Stimulated activated effector memory CD8-positive, alpha-beta T cell treated with anti-CD3 and anti-CD28 coated beads, Interleukin-12 subunit alpha, Interleukin-12 subunit beta, amount 100 ng/mL, for 72 hours (primary cell): Measurements from ENCODE around the gene RACGAP1.

Source experiments
- ATAC-seq: fragments of 150-1000 bp; cut with Tn5 transposase; 2 replicates; pipeline ENCODE4 v1.10.0; 2021
- DNase-seq, 2 donors: peaks; one replicate each; pipeline ENCODE4 v3.0.0; 2021 to 2022; ENCODE audit warnings: low spot score in 2 of 2
- H3K27ac Mint-ChIP-seq: one replicate; pipeline ENCODE4 v1.8.0; 2022; ENCODE audit warnings: mild to moderate bottlenecking, mixed read lengths
- H3K36me3 Mint-ChIP-seq: one replicate; pipeline ENCODE4 v1.8.0; 2022; ENCODE audit warnings: mild to moderate bottlenecking, mixed read lengths
- H3K4me1 Mint-ChIP-seq: one replicate; pipeline ENCODE4 v1.8.0; 2022; ENCODE audit warnings: mixed read lengths
- H3K4me3 Mint-ChIP-seq: one replicate; pipeline ENCODE4 v1.8.0; 2022; ENCODE audit warnings: mild to moderate bottlenecking, mixed read lengths
- H3K9me3 Mint-ChIP-seq: one replicate; pipeline ENCODE4 v1.8.0; 2022; ENCODE audit warnings: mixed read lengths

RACGAP1 gene

GRCh38 chr12:49944046-49944445 is 81.2 kb downstream of the RACGAP1 start:
- H3K4me1 Mint-ChIP-seq = peaks cover 30% of the 10 kb centered on the region
- no peak for ATAC-seq
- DNase-seq = no peak
- no peaks in the 10 kb centered on the region for H3K9me3 Mint-ChIP-seq
- H3K4me3 Mint-ChIP-seq = no peak overlapping the region
- peak overlapping the region; percentile 90 for H3K27ac Mint-ChIP-seq
- H3K36me3 Mint-ChIP-seq = no peaks in the 10 kb centered on the region

- Mint-ChIP-seq H3K9me3 (no peaks in the 10 kb centered on the region), H3K4me3 (no peak overlapping the region), H3K27ac (peak overlapping the region; percentile 34), H3K4me1 (peaks cover 30% of the 10 kb centered on the region), H3K36me3 (no peaks in the 10 kb centered on the region)
- ATAC-seq (no peak), DNase-seq (no peak)
Observed at GRCh38 chr12:49943625-49943960, 81.7 kb downstream of the RACGAP1 start.

- H3K4me3 Mint-ChIP-seq = no peak overlapping the region
- no peaks in the 10 kb centered on the region for H3K9me3 Mint-ChIP-seq
- DNase-seq = no peak
- H3K4me1 Mint-ChIP-seq = peaks cover 30% of the 10 kb centered on the region
- H3K27ac Mint-ChIP-seq = peak overlapping the region; percentile 34
- no peaks in the 10 kb centered on the region for H3K36me3 Mint-ChIP-seq
- no peak for ATAC-seq
Observed at GRCh38 chr12:49942921-49943624, 82.2 kb downstream of the RACGAP1 start.

- peaks cover 30% of the 10 kb centered on the region for H3K4me1 Mint-ChIP-seq
- DNase-seq (no peak), ATAC-seq (no peak)
- no peaks in the 10 kb centered on the region for H3K36me3 Mint-ChIP-seq
- H3K9me3 Mint-ChIP-seq = no peaks in the 10 kb centered on the region
- H3K27ac Mint-ChIP-seq = peak overlapping the region; percentile 34
- H3K4me3 Mint-ChIP-seq = no peak overlapping the region
Observed at GRCh38 chr12:49942512-49942893, 82.8 kb downstream of the RACGAP1 start.

- Mint-ChIP-seq H3K36me3 (no peaks in the 10 kb centered on the region), H3K4me3 (no peak overlapping the region), H3K9me3 (no peaks in the 10 kb centered on the region), H3K4me1 (peaks cover 30% of the 10 kb centered on the region), H3K27ac (no peak overlapping the region)
- ATAC-seq = no peak
- DNase-seq = no peak
Observed at GRCh38 chr12:49941556-49942511, 83.5 kb downstream of the RACGAP1 start.

GRCh38 chr12:49939707-49940106 is 85.6 kb downstream of the RACGAP1 start:
- H3K36me3 Mint-ChIP-seq = no peaks in the 10 kb centered on the region
- DNase-seq (no peak), ATAC-seq (peak; percentile 12)
- no peaks in the 10 kb centered on the region for H3K9me3 Mint-ChIP-seq
- peaks cover 12% of the 10 kb centered on the region for H3K4me1 Mint-ChIP-seq
- H3K27ac Mint-ChIP-seq = no peak overlapping the region
- H3K4me3 Mint-ChIP-seq = no peak overlapping the region

GRCh38 chr12:49939307-49939706 is 86.0 kb downstream of the RACGAP1 start:
- Mint-ChIP-seq H3K4me1 (peaks cover 8% of the 10 kb centered on the region), H3K36me3 (no peaks in the 10 kb centered on the region), H3K9me3 (no peaks in the 10 kb centered on the region), H3K27ac (no peak overlapping the region), H3K4me3 (no peak overlapping the region)
- ATAC-seq (no peak), DNase-seq (no peak)
